Amniotic epithelial cell (primary cell): ENCODE results near the gene RPL21.
"Not testable (repeated sequence)": the region's sequence is repeated elsewhere in the genome, so short reads cannot be mapped to it uniquely, and the experiment has no call there.

ENCODE experiments used
- DNase-seq: peaks from one replicate; pipeline ENCODE4 v3.0.0-alpha.2; 2010; ENCODE audit warnings: low read depth

RPL21 gene

DNA sequence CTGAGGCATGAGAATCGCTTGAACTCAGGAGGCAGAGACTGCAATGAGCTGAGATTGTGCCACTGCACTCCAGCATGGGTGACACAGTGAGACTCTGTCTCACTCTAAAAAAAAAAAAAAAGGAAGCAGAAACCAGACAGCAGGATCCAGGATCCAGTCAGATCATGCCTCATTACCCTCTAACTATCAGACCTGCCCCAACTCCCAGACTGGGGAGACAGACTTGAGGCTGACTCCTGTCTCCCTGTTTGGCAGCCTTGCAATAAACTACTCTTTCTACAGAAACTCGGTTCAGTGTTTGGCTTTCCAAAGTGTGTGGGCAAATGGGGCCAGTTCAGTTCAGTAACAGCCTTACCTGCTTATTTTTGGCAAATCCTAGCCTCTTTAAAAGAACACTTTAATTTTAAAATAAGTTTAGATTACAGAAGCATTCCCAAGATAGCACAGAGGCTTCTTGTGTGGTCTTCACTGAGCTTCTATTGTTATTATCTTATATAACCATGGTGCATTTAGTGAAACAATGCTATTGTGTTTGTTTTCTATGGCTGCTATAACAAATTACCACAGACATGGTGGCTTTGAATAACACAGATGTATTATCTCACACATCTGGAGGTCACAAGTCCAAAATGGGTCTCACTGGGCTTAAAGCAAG lies 37.8 kb downstream of the RPL21 start:
- DNase-seq: no peak

DNA sequence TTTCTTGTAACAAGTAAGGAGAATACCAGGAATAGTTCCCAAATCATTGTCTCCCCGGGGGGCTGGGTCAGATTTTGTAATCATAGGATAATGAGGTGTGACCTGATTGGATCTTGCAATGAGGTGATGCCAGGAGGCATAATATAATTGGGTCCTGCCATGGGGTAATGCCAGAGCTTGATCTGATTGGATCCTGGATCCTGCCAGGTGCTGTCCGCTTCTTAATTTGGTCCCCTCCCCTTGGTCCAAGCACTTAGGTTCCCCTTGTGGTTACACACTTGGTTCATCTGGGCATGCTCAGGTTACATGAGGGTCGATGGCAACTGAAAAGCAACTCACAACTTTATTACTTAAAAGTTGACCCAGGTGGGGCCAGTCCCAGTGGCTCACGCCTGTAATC lies 39.4 kb downstream of the RPL21 start:
- DNase-seq: no peak

DNA sequence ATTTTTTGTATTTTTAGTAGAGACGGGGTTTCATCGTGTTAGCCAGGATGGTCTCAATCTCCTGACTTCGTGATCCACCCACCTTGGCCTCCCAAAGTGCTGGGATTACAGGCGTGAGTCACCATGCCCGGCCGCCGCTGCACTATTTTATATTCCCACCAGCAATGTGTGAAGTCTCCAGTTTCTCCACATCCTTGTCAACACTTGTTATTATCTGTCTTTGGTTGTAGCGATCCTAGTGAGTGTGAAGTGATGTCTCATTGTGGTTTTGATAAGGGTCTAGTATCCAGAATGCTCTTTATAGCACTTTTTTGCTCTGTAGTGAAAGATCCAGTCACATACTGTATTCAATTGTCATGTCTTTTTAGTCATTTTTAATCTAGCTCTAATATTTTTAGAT lies 40.6 kb downstream of the RPL21 start:
- DNase-seq: not testable (repeated sequence)

DNA sequence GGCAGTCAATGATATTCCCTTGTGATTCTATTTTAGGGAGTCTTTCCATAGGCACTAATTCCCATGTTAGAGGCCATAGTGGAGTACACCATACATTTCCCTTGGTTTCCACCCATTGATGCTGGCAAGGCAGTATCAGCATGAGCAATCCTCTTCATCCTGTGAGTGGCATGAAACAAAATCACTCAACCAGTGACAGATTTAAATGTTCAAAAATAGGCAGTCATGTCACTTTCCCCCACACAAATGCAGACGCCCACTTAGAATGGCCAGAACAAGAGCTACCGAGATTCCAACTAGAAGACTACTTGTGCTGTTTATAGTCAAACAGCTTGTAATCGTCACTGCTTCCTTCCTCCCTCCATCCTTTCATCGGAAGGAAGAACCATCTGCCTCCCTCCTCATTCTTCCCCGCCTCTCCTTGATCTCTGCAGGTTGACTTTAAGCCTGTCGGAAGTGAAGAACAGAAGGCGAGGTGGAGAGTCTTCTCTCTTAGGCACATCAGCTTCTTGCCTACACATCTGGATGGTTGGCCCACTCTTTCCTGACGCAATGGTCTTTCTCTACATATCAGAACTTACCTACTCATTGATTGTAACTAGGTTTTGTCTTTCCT lies 41.8 kb downstream of the RPL21 start:
- DNase-seq: no peak

DNA sequence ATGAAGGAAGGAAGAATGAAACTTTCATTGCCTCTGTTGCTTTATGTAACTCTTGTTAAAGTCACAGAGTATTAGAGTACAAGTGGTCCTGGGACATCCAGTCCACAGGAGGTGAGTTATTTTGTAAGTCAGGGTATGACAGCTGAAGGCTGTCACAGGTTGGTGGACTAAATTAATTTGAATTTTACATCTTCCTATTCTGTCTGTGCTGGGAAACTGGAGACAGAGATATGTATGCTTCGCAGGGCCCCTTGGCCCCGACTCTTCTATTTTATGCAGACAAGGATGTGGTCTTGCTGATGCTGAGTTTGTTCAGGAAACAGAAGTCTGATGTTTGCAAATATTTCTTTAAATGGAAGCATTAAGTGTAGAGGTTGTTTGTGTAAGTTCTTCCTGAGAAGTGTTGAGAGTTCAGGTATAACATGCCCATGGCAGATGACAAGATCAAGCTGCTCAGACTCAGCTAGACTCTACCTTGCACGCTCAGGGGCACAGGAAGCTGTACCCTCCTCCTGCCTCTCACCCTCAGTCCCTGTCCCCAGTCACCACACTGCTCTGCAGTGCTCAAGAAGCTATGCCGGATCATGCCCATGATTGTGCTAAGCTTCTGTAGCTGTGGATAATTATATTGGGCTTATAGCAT lies 42.6 kb downstream of the RPL21 start:
- no peak for DNase-seq

DNA sequence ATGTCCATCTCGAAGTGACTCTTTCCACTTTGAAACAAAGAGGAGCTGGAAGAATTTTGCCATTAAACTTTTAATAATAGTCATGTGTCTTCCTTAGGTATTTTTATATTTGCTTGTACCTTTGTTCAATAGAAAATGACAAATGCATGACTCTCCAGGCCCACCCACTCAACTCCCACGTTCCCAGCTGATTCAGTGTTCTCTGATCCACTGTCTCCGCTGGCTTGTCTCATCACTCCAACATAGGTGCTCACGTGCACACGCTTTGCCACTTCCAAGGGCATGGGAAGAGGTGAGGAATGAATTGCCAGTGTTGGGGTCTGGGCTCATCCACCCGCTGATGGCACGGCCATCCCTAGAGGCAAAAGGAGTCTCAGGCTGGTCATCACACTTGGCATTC lies 43.7 kb downstream of the RPL21 start:
- no peak for DNase-seq

DNA sequence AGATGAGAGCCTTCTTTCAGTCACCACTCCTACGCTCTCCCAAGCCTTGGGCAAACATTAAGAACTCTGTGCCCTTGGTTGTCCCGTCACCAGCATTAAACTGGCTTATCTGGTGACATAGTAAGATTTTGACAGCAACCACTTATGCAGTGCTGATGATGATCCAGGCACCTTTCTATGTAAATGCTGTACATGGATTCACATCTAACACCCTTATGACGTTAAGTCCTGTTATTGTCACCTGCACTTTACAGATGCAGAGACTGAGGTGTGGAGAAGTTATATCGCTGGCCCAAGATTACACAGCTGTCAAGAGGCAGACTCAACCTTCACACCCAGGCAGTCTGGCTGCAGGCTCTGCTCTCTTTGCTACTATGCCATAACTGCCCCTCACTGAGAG lies 44.3 kb downstream of the RPL21 start:
- no peak for DNase-seq

DNA sequence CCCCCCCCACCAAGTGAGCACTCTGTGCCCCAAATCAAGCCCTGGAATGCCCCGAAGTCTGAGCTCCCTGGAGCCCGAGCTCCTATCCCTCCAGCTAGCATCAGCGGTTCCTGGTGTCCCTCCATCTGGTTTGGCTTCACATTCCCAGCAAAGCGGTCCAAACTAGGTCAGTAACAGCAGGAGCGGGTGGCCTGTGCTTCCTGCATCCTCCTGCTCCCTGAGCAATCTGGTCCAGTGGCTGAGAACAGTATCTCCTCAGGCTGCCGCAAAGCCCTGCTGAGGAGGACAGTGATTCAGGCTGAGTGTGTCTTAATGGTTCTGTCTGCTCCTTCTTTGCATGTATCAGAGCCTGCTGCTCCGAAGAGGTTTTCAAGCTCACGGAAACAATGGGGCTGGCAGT lies 45.1 kb downstream of the RPL21 start:
- no peak for DNase-seq

DNA sequence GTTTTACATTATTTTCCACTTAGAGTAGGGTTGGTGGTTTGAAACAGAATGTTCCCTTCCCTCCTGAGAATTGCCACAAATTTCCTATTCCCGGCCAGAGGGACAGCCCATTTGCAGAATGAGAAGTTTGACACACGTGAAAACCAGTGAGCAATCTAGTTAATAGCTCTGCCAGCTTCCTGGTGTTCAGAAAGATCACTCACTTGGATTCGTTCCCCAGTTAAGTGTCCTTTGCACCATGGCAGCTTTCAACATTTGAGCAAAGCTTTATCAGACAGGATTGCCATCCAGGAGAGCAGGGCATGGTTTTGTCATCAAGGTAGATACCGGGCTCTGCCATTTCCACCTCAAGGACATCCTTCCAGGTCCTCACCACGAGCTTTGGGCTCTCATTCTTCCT lies 47.5 kb downstream of the RPL21 start:
- no peak for DNase-seq

DNA sequence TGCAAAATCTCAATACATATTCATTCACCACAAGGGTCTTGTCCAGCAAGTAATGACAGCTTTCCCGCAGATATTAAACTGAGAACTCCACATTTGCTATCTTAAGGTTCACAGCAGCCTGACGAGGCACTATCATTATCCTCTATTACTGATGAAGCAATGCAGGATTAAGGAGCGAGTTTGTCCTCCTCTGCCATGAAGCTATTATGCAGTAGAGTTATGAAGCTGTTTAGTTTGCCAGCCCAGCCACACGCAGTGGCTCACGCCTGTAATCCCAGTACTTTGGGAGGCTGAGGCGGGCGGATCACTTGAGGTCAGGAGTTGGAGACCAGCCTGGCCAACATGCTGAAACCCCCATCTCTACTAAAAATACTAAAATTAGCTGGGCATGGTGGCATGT lies 49.0 kb downstream of the RPL21 start:
- DNase-seq: peak; percentile 56

DNA sequence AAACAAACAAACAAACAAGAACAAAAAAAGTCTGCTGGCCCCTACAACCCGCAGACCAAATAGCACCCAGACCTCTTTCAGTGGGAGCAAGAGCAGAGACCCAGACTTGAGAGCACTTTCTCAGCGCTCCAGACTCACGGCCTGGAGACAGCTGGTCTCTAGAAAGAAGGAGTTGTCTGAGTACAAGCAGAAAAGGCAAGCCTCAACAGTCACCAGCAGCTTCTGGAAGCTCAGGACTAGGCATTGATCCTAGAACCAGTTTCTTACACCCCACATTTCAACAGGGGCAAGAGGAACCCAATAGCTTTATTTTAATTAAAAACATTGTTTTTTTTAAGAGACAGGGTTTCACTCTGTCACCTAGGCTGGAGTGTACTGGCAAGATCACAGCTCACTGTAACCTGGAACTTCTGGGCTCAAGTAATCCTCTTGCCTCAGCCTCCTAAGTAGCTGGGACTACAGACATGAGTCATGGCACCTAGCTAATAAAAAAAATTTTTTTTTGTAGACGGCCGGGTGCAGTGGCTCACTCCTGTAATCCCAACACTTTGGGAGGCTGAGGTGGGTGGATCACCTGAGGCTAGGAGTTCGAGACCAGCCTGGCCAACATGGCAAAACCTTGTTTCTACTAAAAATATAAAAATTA lies 49.7 kb downstream of the RPL21 start:
- no peak for DNase-seq

DNA sequence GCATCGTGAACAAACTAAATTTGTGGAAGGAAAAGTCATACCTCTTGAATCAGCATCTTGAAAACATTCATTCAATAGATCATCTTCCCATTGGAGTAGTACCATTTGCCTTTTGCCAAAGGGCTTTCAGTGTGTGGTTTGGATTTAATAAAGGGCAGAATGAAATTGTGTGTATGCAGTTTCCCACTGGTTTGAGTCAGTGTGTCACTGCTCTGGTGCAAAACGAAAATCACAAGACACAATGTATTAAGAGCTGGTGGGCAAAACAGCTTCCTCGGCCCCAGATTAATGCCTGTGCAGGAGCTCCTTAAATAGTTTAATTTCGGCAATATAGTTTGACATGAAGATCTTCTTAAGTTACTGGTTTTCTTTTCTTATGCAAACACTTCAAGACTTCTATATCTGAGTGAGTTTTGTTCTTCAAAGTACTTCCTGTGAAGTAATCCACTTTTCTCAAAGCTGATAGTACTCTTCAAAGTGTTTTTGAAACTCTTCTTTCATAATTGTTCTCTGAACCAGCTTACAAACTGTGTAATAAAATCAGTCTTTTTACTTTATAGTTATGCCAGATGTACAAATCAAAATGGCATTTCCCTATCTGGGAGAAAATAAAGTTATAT lies 51.4 kb downstream of the RPL21 start:
- no peak for DNase-seq

DNA sequence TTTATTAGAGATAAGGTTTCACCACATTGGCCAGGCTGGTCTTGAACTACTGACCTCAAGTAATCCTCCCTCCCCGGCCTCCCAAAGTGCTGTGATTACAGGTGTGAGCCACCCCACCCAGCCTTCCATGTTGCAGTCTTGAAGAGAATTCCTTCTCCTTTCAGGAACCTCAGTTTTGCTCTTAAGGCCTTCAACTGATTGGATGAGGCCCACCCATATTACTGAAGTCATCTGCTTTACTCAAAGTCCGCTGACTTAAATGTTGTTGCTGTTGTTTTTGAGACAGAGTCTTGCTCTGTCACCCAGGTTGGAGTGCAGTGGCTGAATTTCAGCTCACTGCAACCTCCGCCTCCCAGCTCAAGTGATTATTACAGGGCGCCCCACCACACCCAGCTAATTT lies 52.7 kb downstream of the RPL21 start:
- DNase-seq: no peak

DNA sequence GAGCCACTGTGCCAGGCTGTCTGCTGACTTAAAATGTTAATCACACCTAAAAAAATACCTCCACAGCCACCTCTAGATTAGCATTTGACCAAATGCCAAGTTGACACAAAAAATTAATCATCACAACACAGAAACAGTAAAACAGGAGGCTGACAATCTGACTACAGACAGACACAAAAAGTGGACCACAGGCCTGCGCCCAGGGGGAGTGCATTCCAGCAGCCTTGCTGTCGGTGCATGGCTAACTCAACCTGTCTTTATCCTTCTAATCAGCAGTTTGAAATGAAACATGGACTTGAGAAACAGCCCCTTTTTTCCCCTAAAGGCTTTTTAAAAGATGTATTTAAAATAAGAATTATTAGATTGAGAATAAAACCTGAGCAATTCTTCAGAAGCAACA lies 53.3 kb downstream of the RPL21 start:
- no peak for DNase-seq
